GM12891 (cell line): ENCODE measurements around the gene ZMYND19.

Source experiments
- POLR2A ChIP-seq: IDR thresholded peaks from 2 replicates; pipeline ENCODE4 v1.6.1; 2011; ENCODE audit warnings: low read depth, low read length, control low read depth
- POLR2AphosphoS5 ChIP-seq: IDR thresholded peaks from 2 replicates; pipeline ENCODE4 v1.6.1; 2011; ENCODE audit warnings: low read depth, low read length, control low read depth
- TAF1 ChIP-seq: IDR thresholded peaks from 2 replicates; pipeline ENCODE4 v1.6.1; 2011; ENCODE audit warnings: low read depth, low read length, control low read depth

- TF ChIP-seq POLR2AphosphoS5 (no peak), TAF1 (no peak), POLR2A (no peak)
Measured at GRCh38 chr9:137592767-137593166, 2.5 kb upstream of the ZMYND19 start.
